Cortex of kidney (tissue), 1 donor: Measurements from ENCODE around the gene TMC8.
"Not testable (repeated sequence)": the region's sequence is repeated elsewhere in the genome, so short reads cannot be mapped to it uniquely, and the experiment has no call there.

Experiments
- DNase-seq: peaks from one replicate; lab custom pipeline; 2025; lab: John Stamatoyannopoulos, UW

The TMC8 gene

DNA sequence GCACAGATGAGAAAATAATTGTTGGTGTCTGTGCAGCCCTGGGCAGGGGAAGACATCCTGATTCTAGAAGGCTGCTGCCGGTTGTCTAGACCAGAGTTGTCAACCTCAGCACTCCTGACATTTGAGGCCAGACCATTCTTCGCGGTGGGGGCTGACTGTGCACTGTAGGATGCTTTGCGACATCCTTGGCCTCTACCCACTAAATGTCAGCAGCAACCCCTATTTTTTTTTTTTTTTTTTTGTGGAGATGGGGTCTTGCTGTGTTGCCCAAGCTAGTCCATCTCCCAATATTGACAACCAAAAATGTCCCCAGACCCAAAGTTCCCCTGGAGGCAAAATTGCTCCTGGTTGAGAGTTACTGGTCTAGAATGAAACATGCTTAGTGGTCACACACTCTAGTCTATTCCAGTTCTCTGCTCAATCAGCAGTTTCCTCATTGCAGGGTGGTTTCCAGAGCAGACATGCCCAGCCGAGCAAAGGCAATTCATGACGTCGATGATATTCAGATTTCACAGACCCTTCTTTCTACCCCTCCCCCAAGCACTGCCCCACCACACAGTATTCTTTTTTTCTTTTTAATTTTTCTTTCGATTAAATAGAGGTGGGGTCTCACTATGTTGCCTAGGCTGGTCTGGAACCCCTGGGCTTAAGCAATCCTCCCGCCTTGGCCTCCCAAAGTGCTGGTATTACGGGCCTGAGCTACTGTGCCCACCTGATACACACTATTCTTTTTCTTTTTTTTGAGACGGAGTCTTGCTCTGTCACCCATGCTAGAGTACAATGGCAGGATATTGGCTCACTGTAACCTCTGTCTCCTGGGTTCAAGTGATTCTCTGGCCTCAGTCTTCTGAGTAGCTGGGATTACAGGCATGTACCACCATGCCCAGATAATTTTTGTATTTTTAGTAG lies 24.6 kb downstream of the TMC8 start:
- DNase-seq, result no peak

DNA sequence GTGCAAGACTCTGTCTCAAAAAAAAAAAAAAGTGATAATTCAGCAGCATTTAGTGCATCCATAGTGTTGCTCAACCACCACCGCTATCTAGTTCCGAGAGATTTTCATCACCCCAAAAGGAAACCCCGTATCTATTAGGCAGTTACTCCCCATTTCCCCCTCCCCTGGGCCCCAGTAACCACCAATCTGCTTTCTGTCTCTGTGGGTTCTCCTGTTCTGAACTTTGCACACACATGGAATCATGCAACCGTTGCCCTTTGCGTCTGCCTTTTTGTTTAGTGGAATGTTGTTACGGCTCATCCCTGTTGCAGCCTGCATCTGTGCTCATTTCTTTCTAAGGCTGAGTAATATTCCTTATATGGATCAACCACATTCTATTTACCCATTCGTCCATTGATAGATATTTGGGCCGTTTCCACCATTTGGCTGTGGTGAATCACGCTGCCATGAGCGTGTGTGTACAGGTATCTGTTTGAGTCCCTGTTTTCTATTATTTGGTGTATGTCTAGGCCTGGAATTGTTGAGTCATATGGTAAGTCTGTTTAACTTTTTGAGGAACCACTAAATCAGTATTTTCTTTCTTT lies 29.1 kb downstream of the TMC8 start:
- DNase-seq, result no peak

DNA sequence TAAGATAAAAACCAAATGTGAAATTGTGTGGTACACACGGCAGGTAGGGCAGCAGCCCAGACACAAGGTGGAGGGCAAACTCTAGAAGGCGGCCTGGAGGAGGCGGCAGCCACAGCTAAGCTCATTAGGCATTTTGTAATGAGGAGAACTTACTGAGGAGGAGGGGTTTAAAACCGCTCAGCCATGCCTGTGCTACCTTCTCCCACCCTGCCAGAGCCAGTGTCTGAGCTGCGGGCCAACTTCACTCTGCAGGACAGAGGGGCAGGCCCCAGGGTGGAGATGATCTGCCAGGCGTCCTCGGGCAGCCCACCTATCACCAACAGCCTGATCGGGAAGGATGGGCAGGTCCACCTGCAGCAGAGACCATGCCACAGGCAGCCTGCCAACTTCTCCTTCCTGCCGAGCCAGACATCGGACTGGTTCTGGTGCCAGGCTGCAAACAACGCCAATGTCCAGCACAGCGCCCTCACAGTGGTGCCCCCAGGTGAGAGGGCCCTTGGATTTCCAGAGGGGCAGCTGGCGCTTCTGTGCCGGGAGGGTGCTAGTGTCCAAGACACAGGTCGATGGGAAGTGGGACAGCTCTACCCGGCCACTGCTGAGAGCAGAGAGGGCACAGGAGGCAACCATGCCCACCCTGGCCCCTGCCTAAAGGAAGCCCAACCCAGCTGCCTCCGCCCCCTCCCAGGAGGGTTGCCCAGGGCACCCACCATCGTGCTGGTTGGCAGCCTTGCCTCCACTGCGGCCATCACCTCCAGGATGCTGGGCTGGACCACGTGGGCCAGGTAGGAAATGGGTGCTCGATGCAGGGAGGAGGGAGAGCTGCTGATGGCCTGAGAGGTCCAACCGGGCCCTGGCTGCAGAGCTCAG lies 33.5 kb downstream of the TMC8 start:
- DNase-seq, result no peak

GRCh38 chr17:78164748-78165607 lies 34.4 kb downstream of the TMC8 start:
- DNase-seq, result no peak

GRCh38 chr17:78166416-78166815 lies 35.8 kb downstream of the TMC8 start:
- DNase-seq, result no peak

DNA sequence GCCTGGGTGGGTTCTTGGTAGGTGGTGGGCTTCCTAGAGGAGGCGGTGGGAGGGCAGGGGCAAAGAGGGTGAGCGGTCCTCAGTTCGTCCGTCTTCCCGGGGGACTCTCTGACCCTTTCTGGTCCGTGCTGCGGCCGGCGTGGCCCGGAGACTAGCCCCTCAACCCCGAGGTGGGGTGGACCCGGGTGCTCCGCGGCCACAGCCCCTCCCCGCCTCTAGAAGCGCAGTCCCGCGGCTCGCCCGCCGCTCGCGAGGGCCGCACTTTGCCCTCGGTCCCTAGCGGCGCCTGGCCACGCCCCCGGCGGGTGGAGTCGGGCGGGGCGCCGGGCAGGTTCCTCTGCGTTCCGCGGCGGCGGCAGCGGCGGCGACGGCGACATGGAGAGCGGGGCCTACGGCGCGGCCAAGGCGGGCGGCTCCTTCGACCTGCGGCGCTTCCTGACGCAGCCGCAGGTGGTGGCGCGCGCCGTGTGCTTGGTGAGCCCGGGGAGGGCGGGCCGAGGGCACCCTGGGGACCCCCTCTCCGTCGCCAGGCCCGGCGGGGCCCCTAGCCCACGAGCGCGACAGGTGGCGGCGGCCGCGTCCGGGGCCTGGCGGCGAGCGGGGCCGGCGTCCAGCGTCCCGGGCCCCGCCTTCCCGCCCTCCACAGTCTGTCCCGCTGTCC lies 37.8 kb downstream of the TMC8 start, which contains the start of gene SYNGR2:
TSS of gene SYNGR2 (plus strand) at position 340 of the 661 bp plus-strand sequence. CDS start at position 376, 36 bp downstream.
- DNase-seq, result no peak

DNA sequence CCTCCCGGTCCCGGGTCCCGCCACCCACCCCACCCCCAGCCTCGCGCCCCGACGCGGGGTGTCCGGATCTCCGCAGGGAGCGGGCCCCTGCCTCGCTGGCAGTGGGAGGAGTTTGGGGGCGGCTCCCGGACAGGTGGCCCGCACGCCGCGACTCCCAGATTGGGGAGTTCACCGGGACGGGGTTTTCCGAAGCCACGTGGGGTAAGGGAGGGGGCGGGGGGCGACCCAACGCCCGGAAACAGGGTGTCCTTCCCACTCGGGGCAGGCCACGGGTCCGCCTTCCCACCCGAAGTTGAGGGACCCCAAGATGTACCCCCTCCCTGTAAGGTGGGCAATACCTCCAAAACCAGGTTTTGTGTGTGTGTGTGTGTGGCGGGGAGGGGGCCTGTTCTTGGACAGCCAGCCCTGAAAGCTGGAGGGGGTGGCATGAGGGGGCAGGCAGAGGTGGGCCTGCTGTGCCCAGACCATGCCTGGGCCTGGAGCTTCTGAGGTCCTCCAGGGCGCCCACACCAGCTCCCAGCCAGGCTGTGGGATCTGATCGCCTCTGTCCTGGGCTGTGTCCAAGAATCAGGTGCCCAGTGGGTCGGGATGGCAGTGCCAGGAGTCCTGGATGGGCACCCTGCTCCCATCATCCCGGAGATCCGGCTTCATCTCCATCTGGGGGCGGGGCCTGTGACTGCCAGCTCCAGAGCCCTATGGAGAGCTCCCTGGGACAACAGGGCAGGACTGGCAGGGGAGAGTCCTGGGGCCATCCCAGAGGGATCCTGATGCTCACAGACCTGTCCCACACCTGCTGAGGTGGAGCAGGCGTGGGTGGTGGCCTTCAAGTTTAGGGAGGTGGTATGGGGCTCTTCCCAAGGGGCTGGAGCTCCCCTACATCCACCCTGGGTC lies 38.6 kb downstream of the TMC8 start:
- no peak for DNase-seq

DNA sequence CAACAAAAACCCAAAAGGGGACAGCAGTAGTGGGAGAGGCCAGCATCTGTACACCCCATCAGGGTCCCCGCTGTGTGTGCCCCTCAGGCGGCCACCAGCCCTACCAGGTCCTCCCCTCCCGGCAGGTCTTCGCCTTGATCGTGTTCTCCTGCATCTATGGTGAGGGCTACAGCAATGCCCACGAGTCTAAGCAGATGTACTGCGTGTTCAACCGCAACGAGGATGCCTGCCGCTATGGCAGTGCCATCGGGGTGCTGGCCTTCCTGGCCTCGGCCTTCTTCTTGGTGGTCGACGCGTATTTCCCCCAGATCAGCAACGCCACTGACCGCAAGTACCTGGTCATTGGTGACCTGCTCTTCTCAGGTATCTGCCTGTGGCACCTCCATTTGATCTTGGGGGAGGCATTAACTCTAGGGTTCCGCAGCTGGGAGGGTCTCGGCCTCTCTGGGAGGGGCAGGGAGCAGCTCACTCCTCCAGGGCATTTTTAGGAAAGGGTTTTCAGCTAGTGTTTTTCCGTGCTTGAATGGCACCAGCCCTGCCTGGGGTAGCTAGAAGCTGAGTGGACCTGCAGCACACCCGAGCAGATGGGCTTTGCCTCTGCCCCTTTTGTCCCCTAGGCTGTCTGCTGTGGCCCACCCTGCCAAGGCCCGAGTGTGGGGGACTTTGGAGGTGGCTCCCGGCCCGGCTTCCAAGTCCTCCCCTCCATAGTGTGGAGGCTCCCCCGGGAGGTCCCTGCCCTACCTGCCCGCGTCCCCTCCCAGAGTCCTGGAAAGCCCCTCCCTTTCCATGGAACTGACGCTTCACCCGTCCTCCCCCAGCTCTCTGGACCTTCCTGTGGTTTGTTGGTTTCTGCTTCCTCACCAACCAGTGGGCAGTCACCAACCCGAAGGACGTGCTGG lies 40.4 kb downstream of the TMC8 start:
- no peak for DNase-seq

- DNase-seq, result not testable (repeated sequence)
Observed at GRCh38 chr17:78171591-78172248, 41.1 kb downstream of the TMC8 start.

DNA sequence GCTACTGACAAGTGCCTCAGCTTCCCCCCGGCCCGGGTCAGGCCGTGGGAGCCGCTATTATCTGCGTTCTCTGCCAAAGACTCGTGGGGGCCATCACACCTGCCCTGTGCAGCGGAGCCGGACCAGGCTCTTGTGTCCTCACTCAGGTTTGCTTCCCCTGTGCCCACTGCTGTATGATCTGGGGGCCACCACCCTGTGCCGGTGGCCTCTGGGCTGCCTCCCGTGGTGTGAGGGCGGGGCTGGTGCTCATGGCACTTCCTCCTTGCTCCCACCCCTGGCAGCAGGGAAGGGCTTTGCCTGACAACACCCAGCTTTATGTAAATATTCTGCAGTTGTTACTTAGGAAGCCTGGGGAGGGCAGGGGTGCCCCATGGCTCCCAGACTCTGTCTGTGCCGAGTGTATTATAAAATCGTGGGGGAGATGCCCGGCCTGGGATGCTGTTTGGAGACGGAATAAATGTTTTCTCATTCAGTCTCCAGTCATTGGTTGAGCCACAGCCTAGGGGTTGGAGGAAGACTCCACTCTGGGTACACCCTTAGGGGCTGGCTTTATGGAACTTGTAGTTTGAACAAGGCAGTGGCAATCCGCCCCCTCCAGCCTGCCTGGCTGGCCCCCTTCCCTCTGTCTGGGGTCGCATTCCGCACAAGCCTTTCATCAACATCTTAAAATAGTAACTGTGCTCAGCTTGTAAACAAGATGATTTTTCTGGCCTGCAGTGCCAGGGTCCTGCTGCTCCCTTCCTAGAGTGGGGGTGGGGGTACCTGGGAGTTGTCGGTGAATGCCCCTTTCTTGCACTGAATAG lies 41.9 kb downstream of the TMC8 start:
- no peak for DNase-seq

- no peak for DNase-seq
Observed at GRCh38 chr17:78173097-78173715, 42.6 kb downstream of the TMC8 start.

GRCh38 chr17:78174346-78174869 lies 43.8 kb downstream of the TMC8 start:
- DNase-seq, result no peak

GRCh38 chr17:78174870-78175642 lies 44.5 kb downstream of the TMC8 start:
- DNase-seq, result no peak

GRCh38 chr17:78175643-78175981 lies 45.0 kb downstream of the TMC8 start:
- DNase-seq, result no peak

GRCh38 chr17:78176548-78177025 lies 46.0 kb downstream of the TMC8 start:
- DNase-seq, result no peak

DNA sequence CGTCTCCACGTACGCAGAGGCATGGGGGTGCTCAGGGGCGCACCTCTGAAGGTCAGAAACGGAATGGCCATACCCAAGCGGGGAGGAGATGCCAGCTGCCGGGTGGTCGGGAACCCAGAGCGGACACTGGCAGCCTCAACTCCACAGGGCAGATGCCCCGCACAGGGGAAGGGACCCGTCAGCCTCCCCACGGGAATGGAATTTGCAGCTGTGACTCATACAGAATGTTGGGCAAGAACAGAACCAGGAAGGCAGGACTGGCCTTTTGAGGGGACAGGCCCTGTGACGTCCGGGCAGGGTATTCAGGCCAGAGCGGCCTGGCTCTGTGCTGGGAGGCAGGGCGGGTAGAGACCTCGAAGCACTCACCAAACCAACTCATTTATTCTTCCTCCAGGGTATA lies 48.8 kb downstream of the TMC8 start:
- no peak for DNase-seq
